T-helper 22 cell (primary cell): ENCODE data around the gene ASZ1.

Experiments
- DNase-seq: peaks from one replicate; pipeline ENCODE4 v3.0.0-alpha.2; 2020; ENCODE audit warnings: low read depth

Gene ASZ1

GRCh38 chr7:117402109-117402508 is 25.2 kb downstream of the ASZ1 start:
- DNase-seq = no peak

- no peak for DNase-seq
These were observed 25.8 kb downstream of the ASZ1 start for GRCh38 chr7:117401293-117402002.

- no peak for DNase-seq
These were observed 27.4 kb downstream of the ASZ1 start for GRCh38 chr7:117399820-117400422.

- DNase-seq = no peak
These were observed 31.6 kb downstream of the ASZ1 start for GRCh38 chr7:117395743-117396142.

- no peak for DNase-seq
These were observed 33.5 kb downstream of the ASZ1 start for GRCh38 chr7:117393781-117394180.

GRCh38 chr7:117389871-117390270 is 37.4 kb downstream of the ASZ1 start:
- no peak for DNase-seq

- DNase-seq = no peak
These were observed 41.1 kb downstream of the ASZ1 start for GRCh38 chr7:117386110-117386706.

GRCh38 chr7:117385363-117386109 is 41.8 kb downstream of the ASZ1 start:
- DNase-seq = no peak

- DNase-seq = no peak
These were observed 42.5 kb downstream of the ASZ1 start for GRCh38 chr7:117384688-117385362.

- no peak for DNase-seq
These were observed 43.7 kb downstream of the ASZ1 start for GRCh38 chr7:117383483-117384189.

- DNase-seq = no peak
These were observed 44.2 kb downstream of the ASZ1 start for GRCh38 chr7:117383046-117383445.

- DNase-seq = no peak
These were observed 45.9 kb downstream of the ASZ1 start for GRCh38 chr7:117381362-117381761.

- no peak for DNase-seq
These were observed 51.9 kb downstream of the ASZ1 start for GRCh38 chr7:117375380-117375779.

- no peak for DNase-seq
These were observed 55.2 kb downstream of the ASZ1 start for GRCh38 chr7:117372073-117372472.

- no peak for DNase-seq
These were observed 62.8 kb downstream of the ASZ1 start for GRCh38 chr7:117364339-117365080.

- DNase-seq = no peak
These were observed 64.9 kb downstream of the ASZ1 start for GRCh38 chr7:117362294-117362888.

- no peak for DNase-seq
These were observed 77.3 kb downstream of the ASZ1 start for GRCh38 chr7:117350027-117350426.

GRCh38 chr7:117349570-117349969 is 77.7 kb downstream of the ASZ1 start:
- no peak for DNase-seq

- DNase-seq = no peak
These were observed 79.2 kb downstream of the ASZ1 start for GRCh38 chr7:117347962-117348672.

GRCh38 chr7:117347480-117347879 is 79.8 kb downstream of the ASZ1 start:
- DNase-seq = no peak
